HG03575 (cell line): Measurements from ENCODE around the gene CENPT.

Experiments used
- ATAC-seq: cut with Tn5 transposase; IDR thresholded peaks from one replicate; pipeline ENCODE4 v1.9.1; 2021; ENCODE audit not compliant: unreplicated experiment, insufficient number of reproducible peaks, low FRiP score; ENCODE audit errors: extremely low read depth

CENPT gene

DNA sequence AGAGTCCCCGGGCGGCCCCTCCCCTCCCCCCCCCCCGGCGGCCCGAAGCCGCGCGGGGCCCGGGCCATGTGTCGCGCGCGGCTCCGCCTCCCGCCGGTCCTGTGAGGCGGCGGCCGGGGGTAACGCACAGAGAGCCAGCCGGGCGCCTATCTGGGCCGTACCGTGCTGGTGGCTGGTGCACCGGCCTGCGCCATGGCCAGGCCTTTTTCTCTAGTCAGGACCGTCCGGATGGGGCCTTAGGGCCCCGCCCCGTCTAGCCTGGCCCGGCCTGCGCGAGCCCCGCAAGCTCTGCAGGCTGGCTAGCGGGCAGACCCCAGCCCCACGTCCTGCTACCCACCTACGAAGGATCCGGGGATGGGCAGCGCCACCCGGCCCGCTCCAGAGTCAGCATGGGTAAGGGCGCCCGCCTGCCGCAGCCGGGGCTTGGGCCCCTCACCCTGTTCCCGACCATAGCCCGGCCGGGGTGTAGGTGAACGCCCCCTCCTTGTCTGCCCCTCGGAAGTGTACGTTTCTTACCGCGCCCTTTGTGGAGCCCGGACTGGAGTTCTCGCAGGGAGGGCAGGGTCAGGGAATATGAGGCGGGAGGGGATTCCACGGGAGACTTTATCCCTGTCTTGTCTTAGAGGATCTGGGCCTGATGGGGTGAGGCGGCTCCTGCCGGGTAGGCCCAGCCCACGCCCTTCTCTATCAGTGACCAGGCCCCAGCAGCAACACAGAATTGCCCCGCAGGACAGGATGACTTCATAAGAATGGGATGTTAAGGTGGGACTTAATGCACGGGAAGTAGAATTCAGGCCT, at the start of gene CENPT:
TSS of gene CENPT (minus strand) at position 630 of the 798 bp plus-strand sequence. CDS start 13,834 bp downstream, outside the sequence.
- ATAC-seq = no peak

GRCh38 chr16:67897231-67897630, 49.7 kb upstream of the CENPT start:
- no peak for ATAC-seq

- ATAC-seq = no peak
These were observed 46.4 kb upstream of the CENPT start for GRCh38 chr16:67893743-67894399.

- no peak for ATAC-seq
These were observed 45.6 kb upstream of the CENPT start, which contains the start of gene PSKH1 for GRCh38 chr16:67892899-67893742. PSKH1 (plus strand) TSS chr16:67893254; CDS start chr16:67908750, 15,496 bp downstream.

- no peak for ATAC-seq
These were observed 44.9 kb upstream of the CENPT start for GRCh38 chr16:67892375-67892774.

GRCh38 chr16:67888331-67888730, 40.8 kb upstream of the CENPT start:
- no peak for ATAC-seq

DNA sequence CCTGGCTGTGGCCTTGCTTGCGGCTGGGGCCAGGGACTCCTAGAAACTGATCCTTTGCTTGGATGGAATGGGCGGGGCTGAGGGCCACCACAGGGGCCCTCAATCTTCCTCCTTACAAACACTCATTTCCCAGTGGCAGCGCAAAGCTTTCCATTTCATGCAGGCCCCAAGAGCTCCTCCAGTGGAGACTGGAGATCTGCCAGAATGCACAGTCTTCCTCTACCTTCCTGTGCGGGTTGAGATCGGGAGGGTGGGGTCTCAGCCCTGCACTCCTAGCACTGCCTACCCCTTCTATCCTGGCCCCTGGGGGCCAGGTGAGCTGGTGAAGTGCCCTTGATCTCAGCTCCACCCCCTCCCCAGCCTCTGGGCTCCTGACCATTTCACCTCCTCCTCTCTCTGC, 38.9 kb upstream of the CENPT start:
- no peak for ATAC-seq

DNA sequence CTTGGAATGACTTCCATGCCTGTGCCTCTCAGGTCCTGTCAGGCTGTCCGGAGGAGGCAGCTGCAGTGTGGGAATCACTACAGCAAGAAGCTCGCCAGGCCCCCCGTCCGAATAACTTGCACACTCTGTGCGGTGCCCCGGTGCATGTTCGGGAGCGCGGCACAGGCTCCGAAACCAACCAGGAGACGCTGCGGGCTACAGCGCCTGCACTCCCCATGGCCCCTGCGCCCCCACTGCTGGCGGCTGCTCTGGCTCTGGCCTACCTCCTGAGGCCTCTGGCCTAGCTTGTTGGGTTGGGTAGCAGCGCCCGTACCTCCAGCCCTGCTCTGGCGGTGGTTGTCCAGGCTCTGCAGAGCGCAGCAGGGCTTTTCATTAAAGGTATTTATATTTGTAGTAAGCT, 38.5 kb upstream of the CENPT start:
- ATAC-seq = no peak

GRCh38 chr16:67885545-67885944, 38.1 kb upstream of the CENPT start:
- no peak for ATAC-seq

DNA sequence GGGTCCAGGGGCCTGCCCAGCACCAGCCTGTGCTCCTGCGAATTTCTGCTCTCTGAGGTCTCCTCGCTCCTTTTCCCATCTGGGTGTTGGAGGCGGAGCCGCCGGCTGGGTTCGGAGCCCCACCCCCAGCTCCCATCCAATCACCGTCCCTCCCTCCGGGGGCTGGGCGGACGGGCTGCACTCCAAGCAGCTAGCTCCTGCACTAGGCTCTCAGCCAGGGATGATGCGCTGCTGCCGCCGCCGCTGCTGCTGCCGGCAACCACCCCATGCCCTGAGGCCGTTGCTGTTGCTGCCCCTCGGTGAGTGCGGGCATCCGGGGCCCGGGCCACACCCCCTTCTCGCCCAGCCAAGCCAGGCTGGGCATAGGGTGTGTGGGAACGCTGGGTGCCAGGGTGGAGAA, 37.2 kb upstream of the CENPT start, which contains the start of gene NRN1L:
TSS of gene NRN1L (plus strand) at position 202 of the 400 bp plus-strand sequence. CDS start at position 221, 19 bp downstream.
- no peak for ATAC-seq

- no peak for ATAC-seq
These were observed 36.4 kb upstream of the CENPT start for GRCh38 chr16:67883872-67884261.

DNA sequence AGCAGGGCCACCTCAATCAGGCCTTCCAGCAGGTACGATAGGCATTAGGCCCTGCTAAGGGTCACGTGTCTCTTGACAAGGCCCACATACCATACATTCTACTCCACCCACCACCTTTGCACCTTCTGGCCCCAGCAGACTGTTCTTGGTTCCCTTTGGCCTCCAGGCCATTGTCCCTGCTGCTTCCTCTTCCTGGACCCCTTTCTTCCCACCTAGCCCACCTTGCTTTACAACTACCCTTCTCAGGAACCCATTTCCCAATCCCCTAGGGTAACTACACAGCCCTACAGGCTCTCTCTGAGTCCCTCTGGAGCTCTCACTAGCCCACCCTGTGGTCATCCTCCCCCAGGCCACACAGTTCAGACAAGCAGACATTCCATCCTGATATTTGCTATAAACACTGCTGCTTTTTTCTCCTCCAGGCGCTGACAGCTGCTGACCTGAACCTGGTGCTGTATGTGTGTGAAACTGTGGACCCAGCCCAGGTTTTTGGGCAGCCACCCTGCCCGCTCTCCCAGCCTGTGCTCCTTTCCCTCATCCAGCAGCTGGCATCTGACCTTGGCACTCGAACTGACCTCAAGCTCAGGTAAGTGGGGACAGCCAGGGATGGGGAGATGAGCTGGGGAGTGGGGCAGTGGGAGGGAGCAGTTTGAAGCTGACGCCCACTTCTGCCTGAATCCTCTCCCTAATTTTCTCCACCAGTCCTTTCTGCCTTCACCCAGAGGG, 35.8 kb upstream of the CENPT start:
- no peak for ATAC-seq

DNA sequence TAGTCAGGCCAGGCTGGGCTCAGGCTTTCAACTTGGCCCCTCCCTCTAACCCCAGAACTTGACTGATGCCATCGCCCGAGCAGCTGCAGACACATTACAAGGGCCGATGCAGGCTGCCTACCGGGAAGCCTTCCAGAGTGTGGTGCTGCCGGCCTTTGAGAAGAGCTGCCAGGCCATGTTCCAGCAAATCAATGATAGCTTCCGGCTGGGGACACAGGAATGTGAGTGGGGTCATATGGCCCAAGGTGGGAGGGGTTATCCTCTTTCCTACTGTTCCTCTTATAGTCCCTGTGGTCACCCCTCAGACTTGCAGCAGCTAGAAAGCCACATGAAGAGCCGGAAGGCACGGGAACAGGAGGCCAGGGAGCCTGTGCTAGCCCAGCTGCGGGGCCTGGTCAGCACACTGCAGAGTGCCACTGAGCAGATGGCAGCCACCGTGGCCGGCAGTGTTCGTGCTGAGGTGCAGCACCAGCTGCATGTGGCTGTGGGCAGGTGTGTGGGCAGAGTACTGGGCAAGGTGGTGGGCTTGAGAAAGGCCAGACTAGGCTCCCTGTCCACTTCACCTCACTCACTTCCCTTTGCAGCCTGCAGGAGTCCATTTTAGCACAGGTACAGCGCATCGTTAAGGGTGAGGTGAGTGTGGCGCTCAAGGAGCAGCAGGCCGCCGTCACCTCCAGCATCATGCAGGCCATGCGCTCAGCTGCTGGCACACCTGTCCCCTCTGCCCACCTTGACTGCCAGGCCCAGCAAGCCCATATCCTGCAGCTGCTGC, 35.1 kb upstream of the CENPT start:
- ATAC-seq = no peak

GRCh38 chr16:67881621-67882161, 34.2 kb upstream of the CENPT start:
- ATAC-seq = no peak

GRCh38 chr16:67880584-67880983, 33.1 kb upstream of the CENPT start:
- ATAC-seq = no peak

GRCh38 chr16:67879936-67880335, 32.4 kb upstream of the CENPT start:
- no peak for ATAC-seq

GRCh38 chr16:67879462-67879861, 32.0 kb upstream of the CENPT start:
- no peak for ATAC-seq

- ATAC-seq = no peak
These were observed 31.4 kb upstream of the CENPT start for GRCh38 chr16:67878846-67879245.
